ENCODE measurements around the gene CAMK2G. TPM values are rescaled to one million over a fixed set of nuclear protein-coding genes. Genes with fewer than 3 reads are reported as not detected.

The CAMK2G gene
- total RNA-seq, 4 donors from 2014 or later = 10.6 to 35.8 (median 15.6) TPM

GRCh38 chr10:73806176-73806950, 68.0 kb downstream of the CAMK2G start:
- no peak for ATAC-seq (ENCODE audit: low FRiP score)
- TF ChIP-seq CTCF (IDR thresholded peaks at IDR 0.05) = no peak
- no peak for DNase-seq (ENCODE audit: low spot score)

GRCh38 chr10:73803680-73804286, 70.6 kb downstream of the CAMK2G start:
- no peak for TF ChIP-seq CTCF (IDR thresholded peaks at IDR 0.05)
- no peak for ATAC-seq (ENCODE audit: low FRiP score)
- DNase-seq (ENCODE audit: low spot score) = no peak

GRCh38 chr10:73802276-73802991, 71.9 kb downstream of the CAMK2G start:
- TF ChIP-seq CTCF (IDR thresholded peaks at IDR 0.05) = no peak
- DNase-seq (ENCODE audit: low spot score) = no peak
- ATAC-seq (ENCODE audit: low FRiP score) = no peak

GRCh38 chr10:73801253-73801590, 73.1 kb downstream of the CAMK2G start:
- no peak for TF ChIP-seq CTCF (IDR thresholded peaks at IDR 0.05)
- DNase-seq (ENCODE audit: low spot score) (no peak), ATAC-seq (ENCODE audit: low FRiP score) (no peak)

- DNase-seq (ENCODE audit: low spot score) (no peak), ATAC-seq (ENCODE audit: low FRiP score) (no peak)
- TF ChIP-seq CTCF (IDR thresholded peaks at IDR 0.05) = no peak
Measured at GRCh38 chr10:73800560-73801252, 73.6 kb downstream of the CAMK2G start.

GRCh38 chr10:73799899-73800559, 74.3 kb downstream of the CAMK2G start:
- DNase-seq (ENCODE audit: low spot score) = no peak
- no peak for TF ChIP-seq CTCF (IDR thresholded peaks at IDR 0.05)
- no peak for ATAC-seq (ENCODE audit: low FRiP score)

Data from omental fat pad (tissue), 4 donors.